ENCODE data around the gene ALOX5AP.

The ALOX5AP gene

DNA sequence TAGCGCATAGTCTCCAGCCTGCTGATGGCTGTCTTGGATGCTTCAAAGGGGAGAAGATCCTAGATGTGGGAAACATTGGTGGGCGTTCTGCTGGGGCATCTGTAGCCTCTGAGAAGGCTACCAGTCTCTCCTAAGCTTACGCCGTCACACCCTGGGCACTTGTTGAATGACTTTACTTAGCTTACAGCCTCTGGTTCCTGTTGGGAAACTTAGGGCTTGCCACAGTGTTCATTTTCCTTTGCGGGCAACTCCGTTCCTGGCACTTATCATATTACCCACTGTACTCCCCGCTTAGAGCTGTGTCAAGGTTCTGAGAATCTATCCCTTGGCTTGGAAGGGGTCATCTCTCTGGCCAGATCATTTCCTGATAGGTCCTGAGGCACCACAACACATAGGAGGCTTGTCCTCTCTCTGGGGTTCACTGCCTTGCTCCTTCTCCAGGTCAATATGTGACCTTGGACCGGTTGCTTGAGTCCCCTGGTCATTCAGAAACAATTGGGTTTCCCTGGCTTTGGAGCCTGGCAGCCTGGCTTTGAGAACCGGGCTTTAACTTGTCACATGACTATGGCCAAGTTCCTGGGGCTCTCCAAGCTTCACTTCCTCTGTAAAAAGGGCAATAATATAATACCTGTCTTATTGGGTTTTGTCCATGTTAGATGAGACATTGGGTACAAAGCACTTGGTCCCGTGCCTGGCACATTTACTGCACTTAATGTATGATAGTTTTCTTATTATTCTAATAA, 20.5 kb upstream of the ALOX5AP start:
- no peak for DNase-seq (ENCODE audit: low read depth in 2 of 2)

DNA sequence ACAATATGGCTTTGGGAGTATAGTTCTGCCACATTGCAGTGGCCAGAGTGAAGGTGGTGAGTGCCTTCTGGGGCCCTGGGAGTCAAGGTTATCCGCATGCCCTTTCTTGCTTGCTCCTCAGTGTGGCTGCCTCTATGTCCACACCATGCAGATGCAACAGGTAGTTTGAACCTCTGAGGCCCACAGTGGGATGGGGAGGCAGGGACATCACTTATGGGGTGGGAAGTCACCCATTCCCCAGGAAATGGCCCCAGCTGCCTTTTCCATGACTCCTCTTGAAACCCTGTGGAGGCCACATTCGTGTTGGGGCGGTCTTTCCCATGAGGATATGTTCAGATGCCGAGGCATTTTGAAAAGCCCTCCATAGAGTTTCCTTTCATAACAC, 20.0 kb upstream of the ALOX5AP start:
- DNase-seq (ENCODE audit: low read depth in 2 of 2) = no peak

- no peak for DNase-seq (ENCODE audit: low read depth in 2 of 2)
Measured at GRCh38 chr13:30715837-30716236, 19.5 kb upstream of the ALOX5AP start.

GRCh38 chr13:30718661-30719524, 16.4 kb upstream of the ALOX5AP start:
- no peak for DNase-seq (ENCODE audit: low read depth in 2 of 2)

DNA sequence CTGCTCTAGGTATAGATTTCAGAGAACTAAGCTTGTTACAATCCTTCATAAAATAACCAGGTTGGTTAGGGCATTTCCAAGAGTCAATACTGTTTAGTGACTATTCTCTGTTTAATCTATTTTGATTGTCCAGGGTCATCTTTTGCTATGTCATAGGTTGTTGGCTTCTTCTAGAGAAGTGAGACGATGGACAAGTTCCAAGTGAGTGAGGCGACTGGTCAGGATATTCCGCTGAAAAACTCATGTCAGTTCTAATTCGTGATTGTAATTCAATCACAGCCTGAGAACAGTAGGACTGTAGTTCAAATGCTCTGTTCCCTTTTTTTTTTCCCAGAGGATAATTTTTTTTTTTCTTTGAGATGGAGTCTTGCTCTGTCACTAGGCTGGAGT, 15.8 kb upstream of the ALOX5AP start:
- DNase-seq (ENCODE audit: low read depth in 2 of 2) = no peak

DNA sequence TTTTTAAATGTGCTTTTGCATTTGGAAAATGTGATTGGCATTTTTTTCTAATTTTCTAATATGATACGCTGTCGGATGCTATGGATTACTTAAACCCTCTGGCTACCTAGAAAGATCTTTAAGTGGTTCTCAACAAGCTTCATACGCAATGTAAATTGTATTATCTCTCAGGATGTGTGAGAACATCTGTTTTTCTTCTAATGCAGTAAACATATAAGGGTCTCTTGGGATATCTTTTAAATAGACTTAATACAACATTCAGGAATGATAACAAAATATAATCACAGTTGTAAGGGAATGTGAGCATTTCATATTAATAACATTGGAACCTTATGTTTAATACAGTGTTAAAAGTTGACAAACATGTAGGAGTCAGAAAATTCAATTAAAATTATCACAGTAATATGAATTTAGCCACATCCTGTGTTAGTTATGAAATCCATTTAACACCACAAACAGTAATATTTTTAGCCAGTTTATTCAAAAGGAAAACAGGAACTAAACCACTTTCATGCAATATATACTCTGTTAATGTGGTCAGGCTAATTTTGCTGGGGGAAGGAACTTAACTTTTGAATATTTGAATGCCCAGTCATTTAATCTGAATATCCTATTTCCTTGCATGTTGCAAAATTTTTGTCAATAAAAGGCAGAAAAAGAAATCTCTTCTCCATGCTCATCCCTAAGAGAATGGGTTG, 15.0 kb upstream of the ALOX5AP start:
- no peak for DNase-seq (ENCODE audit: low read depth in 2 of 2)

GRCh38 chr13:30721936-30722335, 13.4 kb upstream of the ALOX5AP start:
- no peak for DNase-seq (ENCODE audit: low read depth in 2 of 2)

- DNase-seq (ENCODE audit: low read depth in 2 of 2) = no peak
Measured at GRCh38 chr13:30722361-30722760, 13.0 kb upstream of the ALOX5AP start.

GRCh38 chr13:30724778-30725177, 10.6 kb upstream of the ALOX5AP start:
- DNase-seq (ENCODE audit: low read depth in 2 of 2) = no peak

- DNase-seq (ENCODE audit: low read depth in 2 of 2) = no peak
Measured at GRCh38 chr13:30725326-30726085, 9.8 kb upstream of the ALOX5AP start.

DNA sequence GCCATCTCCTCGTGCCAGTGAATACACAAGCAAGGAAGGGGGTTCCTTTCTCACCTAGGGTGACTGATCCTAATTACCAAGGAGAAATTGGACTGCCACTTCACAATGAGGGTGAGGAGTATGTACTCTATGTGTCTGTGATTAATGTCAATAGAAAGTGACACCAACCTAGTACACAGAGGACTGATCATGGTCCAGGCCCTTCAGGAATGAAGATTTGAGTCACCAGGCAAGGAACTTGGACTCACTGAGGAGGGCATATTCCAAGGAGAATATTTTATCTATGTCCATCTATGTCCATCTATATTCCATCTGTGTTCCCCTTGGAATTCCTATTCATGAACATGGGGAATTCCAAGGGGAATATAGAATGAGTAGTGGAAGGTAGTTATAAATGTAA, 9.2 kb upstream of the ALOX5AP start:
- no peak for DNase-seq (ENCODE audit: low read depth in 2 of 2)

DNA sequence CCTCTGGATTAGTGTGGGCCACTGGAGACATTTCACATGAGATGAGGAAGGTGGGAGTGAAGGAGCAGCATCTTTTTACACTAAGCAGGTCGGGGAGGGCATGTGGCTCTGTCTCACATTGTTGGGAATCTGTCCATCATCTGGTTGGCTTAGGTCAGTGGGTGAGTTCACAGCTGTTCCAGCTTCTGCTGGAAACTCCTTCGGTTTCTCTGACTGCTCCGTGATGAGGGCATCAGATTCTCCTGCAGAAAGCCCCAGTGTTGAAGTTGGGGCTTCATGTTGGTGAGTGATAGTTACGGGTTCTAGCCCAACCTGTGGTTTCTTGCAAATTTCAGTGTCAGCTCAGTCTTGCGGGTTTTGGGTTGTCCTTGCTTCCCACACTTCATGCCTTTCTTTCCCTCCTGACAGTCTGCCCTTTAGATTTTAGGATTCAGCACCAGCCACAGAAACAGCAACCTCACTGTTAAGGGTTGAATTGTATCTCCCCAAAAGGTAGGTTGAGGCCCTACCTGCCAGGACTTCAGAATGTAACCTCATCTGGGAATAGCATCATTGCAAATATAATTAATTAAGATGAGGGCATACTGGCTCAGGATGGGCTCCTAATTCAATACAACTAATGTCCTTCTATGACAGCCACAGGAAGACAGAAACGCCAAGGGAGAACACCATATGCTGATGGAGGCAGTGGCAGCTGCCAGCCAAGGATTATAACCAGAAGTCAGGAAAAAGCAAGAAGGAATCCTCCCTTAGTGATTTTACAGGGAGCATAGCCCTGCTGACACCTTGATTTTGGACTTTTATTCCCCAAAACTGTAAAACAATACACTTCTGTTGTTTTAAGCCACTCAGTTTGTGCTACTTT, 7.6 kb upstream of the ALOX5AP start:
- DNase-seq (ENCODE audit: low read depth in 2 of 2) = no peak

DNA sequence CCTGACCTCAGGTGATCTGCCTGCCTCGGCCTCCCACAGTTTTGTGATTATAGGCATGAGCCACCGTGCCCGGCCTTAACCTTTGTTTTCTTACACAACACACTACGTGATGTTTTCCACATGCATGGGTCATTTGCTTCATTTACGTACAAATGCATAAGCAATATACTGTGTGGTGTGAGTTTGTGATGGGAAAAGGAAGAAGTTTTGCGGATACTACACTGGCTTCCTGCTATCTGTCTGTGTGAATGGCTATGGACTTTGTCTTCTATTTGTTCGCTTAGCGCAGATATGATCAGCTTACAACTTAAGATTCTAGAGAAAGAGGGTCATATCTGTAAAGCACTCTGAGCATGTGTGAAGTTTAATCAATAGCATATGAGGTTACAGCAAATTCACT, 5.5 kb upstream of the ALOX5AP start:
- no peak for DNase-seq (ENCODE audit: low read depth in 2 of 2)

DNA sequence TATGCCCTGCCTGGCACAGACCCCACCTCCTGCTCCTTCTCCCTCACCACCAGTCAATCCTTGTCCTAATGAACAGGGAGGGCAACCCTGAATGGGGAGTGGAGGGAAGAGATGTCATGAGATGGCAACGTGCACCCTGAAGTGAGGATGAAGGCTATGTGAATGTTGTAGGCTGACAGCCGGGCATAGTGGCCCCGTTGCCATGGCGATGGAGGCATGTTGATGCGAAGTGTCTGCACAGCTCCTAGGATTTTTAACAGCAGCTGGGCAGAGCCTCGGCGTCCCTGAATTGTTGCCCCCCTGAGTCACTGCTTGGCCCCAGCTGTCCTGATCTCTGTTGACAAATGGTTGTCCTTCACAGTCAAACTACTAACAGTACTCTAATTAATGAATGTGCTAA, 4.8 kb upstream of the ALOX5AP start:
- no peak for DNase-seq (ENCODE audit: low read depth in 2 of 2)

DNA sequence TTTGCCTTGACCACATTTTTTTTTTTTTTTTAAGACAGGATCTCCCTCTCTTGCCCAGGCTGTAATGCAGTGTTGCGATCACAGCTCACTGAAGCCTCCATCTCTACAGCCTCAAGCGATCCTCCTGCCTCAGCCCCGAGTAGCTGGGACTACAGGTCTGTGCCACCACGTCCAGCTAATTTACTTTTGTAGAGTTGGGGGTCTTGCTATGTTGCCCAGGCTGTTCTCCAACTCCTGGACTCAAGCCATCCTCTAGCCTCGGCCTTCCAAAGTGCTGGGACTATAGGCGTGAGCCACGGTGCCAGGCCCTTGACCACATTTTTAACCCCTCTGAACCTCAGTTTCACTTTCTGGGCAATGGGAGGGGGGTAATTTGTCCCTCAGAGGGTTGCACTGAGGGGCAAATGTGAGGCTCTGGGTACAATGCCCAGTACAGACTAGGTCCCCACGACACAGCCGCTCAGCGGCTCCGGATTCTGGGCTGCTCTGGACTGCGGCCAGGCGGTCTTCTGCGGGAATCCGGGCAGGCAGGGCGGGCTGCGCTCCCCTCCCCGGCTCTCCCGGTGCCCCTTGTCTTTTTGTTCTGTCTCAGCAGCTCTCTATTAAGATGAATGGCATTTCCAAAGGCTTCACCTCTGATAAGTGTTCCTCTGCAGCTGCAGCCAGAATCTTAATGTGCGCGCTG, 3.8 kb upstream of the ALOX5AP start:
- DNase-seq (ENCODE audit: low read depth in 2 of 2) = no peak

GRCh38 chr13:30732046-30732390, 3.3 kb upstream of the ALOX5AP start:
- no peak for DNase-seq (ENCODE audit: low read depth in 2 of 2)

- DNase-seq (ENCODE audit: low read depth in 2 of 2) = no peak
Measured at GRCh38 chr13:30734439-30734838, 904 bp upstream of the ALOX5AP start.

- no peak for DNase-seq (ENCODE audit: low read depth in 2 of 2)
Measured at GRCh38 chr13:30735872-30736175, 481 bp downstream of the ALOX5AP start.

- no peak for DNase-seq (ENCODE audit: low read depth in 2 of 2)
Measured at GRCh38 chr13:30736461-30737320, 1.3 kb downstream of the ALOX5AP start.
